ENCODE data around the gene IGSF21. TPM values are rescaled to one million over a fixed set of nuclear protein-coding genes. Genes with fewer than 3 reads are reported as not detected.
"Not testable (repeated sequence)": the region's sequence is repeated elsewhere in the genome, so short reads cannot be mapped to it uniquely, and the experiment has no call there.

Gene IGSF21
- total RNA-seq, 1 donor from 2014 or later: 45.9 TPM

DNA sequence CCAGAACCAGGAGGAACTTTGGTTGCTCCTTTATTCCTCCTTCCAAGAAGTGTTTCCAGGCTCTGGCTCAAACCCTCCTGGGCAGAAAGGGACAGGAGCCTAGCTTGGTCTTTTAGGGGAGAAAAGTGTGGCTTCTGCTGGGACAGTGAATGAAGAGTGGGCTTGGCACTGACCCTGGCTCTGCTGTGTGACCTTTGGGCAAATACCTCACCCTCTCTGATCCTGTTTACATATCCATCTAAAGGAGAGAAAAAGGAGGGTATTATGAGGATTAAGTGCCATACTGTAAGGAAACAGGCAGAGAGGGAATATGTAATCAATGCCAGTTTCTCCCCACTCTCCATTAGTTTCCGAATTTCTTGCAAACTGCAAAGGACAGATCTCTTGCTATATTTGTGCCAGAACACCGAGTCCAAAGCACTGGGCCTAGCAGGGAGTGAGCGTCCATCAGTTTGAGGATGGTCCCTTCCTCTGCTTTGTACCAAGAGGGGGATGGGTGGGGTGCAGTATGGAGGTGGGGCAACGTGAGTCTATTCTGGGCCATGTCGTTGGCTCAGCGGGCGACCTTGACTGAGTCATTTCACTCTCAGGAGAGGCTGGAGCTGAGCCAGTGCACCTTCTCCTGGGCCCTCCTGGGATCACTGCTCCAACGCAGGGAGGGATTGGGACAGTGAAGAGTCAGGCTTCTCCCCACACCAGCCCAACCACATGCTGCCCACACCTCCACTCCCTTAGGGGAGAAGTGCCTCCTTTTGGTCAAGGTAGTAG, 38.4 kb downstream of the IGSF21 start:
- DNase-seq: no peak

DNA sequence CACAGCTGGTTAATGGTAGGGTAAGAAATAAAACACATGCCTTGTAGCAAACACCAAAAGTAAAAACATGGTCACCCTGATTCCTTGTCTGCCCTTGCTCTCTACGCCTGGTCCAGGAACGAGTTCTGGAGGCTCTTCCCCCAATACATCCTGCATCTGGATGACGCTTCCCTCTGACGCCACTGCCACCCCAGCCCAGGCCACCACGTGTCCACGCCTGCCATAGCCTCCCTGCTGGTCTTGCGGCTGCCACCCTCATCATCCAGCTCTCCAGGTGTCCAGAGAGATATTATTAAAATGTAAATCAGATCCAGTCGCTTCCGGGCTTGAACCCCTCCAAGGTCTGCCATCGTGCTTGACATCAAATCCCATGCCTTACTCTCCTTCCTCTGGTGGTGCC, 39.3 kb downstream of the IGSF21 start:
- DNase-seq: no peak

- DNase-seq: no peak
Observed at GRCh38 chr1:18147672-18148071, 40.1 kb downstream of the IGSF21 start.

- no peak for DNase-seq
Observed at GRCh38 chr1:18148461-18148860, 40.9 kb downstream of the IGSF21 start.

- DNase-seq: no peak
Observed at GRCh38 chr1:18149027-18149641, 41.5 kb downstream of the IGSF21 start.

DNA sequence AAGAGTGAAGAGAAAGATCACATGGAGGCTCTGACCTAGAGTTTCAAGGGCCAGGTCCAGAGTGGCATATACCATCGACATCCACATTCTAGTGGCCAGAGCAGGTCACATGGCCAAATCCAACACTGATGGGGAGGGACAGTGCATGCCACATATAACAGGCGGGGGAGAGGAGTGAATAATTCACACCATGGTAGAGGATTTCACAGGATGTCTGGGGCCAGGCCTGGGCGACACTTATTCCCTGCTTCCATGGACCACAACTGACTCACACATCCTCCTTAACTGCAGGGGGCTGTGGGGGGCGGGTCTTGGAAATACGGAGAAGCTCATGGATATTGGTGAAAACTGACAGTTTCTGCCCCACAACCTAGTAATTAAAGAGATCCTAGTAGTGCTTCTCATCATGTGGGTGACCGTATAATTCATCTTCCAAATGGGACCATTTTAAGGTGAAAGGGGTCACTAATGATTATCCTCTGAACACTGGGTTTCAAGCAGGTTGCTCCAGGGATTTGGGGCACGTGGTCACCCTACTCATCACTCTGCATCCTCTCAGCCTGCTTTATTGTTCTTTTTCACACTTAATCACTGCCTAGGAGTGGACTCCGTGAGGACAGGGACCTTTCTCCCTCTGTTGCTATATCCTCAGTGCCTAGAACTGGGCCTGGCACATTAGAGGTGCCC, 44.0 kb downstream of the IGSF21 start:
- DNase-seq: no peak

- no peak for DNase-seq
Observed at GRCh38 chr1:18154430-18155194, 47.0 kb downstream of the IGSF21 start.

GRCh38 chr1:18155881-18156385, 48.3 kb downstream of the IGSF21 start:
- DNase-seq: no peak

DNA sequence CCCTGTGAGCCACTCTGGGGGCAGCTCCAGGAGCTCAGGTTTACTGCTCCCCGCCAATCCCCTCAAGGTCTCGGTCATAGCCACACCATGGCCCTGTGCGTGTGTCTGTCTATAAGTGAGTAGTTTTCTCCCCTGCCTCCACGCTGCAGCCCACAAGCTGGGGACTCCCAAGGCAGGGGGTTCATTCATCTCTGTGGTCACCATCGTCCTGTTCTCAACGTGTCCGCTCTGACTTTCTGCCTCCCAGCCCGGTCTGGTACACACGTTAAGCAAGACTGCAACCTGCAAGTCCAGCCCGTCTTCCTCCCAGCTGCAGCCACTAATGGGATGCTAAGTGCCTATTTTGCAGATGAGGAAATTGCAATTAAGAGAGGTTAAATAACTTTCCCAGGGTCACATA, 49.8 kb downstream of the IGSF21 start:
- DNase-seq: no peak

- no peak for DNase-seq
Observed at GRCh38 chr1:18157968-18158367, 50.4 kb downstream of the IGSF21 start.

DNA sequence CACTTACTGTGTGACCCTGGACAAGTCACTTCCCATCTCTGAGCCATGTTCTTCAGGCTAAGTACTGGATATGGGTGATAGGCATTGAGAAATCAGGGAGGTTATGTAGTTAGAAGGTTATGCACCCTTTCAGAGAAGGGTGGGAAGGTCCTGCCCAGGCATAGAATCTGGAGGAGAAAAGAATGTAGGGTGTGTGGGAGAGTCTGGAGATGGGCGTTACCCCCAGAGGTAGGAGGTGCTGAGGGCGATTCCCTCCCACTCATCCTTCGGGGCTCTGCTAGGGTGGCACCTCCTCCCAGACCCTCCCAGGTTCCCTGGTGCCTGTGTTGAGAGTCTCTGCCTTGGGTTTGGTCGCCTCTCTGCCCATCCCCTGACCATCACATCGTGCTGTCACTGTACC, 51.1 kb downstream of the IGSF21 start:
- DNase-seq: no peak

DNA sequence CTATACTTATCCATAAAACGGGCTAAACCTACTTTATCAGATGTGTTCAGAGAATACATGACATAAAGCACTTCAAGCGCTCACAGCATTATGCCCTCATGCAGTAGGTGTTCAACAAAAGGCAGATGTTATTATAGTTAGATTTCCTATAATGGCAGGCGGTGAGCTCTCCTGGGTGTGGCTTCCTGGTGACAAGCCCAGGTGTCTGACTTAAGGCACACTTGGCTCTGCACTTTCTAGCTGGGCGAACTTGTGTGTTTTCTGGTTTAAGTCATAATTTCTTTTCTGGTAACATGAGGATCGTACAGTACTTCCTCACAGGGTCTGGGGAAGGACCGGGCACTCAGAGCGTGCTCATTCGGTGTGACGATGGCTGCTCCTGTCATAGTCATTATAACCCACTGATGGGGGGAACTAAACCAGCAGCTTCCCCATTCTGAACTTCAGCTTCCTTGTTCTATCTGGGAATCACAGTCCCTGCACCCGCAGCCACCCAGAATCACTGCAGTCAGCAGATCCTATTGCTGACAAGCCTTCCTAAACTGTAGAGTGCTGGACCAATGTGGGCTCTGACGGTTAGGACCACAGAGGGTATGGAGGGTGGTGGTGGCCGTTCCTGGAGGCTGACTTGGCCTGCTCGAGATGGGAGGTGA, 52.8 kb downstream of the IGSF21 start:
- no peak for DNase-seq

GRCh38 chr1:18161690-18162089, 54.1 kb downstream of the IGSF21 start:
- DNase-seq: no peak

GRCh38 chr1:18165640-18166039, 58.0 kb downstream of the IGSF21 start:
- DNase-seq: not testable (repeated sequence)

- DNase-seq: no peak
Observed at GRCh38 chr1:18166341-18166740, 58.7 kb downstream of the IGSF21 start.

DNA sequence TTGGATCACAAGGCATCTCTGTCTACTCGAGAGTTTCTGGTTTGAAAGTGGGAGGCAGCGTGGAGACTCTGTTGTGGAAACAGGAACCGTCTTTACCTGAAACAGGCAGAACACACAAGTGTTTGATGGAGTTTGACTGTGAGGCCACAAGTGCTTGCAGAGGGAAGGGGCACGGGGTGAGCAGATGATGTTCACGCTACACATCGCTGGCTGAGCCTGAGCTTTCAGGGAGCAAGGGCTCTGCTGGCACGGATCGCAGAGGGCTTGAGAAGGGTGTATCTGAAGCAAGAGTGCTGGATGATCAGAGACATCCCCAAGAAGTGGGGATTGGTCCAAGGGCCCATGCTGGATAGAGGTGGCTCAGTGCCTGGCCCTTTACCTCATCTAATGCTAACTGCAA, 59.3 kb downstream of the IGSF21 start:
- no peak for DNase-seq

DNA sequence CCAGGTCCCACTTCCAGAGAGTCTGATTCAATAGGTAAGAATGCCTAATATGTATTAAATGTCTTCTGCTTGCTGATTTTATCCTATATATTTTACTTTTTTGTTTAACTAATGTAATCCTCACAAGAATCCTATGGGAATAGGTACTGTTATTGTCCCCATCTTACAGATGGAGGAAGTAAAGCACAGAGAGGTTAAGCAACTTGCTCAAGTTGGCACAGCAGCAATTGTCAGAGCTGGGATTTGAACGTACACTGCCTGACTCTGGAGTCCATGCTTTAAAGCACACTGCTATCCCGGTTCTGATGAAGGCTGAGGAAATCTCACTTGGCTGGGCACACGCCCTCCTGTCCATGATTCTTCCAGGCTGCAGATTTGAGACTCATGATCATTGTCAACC, 62.8 kb downstream of the IGSF21 start:
- DNase-seq: no peak

DNA sequence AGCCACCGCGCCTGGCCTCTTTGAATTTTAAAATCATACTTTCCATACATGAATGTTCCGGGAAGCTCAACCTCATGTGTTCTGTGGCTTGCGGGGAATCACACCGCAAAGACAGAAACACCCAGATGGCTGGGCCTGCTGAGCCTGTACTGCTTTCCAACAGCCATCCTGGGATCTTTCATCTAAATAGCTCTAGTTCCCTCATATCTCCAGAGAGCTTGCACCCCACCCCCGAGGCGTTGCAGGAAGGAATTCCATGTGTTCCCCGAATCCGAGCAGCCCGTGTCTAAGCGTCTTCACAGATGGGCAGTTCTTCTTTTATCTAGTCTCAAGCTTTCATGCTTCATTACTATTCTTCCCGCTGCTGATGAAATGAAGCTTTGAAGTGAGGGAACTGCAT, 66.4 kb downstream of the IGSF21 start:
- DNase-seq: no peak

DNA sequence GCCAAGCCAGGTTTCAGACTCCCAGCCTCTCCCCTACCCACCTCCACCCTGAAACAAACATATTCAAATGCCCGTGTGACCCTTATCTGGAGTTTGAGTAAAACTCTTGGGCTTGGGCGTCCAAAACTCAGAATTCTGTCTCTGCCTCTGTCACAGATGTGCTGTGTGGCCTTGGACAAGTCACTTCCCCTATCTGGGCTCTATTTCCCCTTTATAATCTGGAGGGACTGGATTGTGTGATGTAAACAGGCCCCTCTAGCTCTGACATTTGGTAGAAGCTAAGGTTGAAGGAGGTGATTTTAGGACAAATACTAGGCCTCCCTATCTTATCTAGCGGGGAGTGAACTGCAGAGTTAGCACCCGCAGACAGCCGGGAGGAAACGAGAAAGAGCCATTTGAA, 67.5 kb downstream of the IGSF21 start:
- DNase-seq: no peak

- no peak for DNase-seq
Observed at GRCh38 chr1:18175530-18176377, 68.2 kb downstream of the IGSF21 start.

GRCh38 chr1:18176619-18177018, 69.0 kb downstream of the IGSF21 start:
- no peak for DNase-seq

Data from occipital lobe (tissue), 2 donors.